Muscle of arm (tissue), 14 donors: ENCODE measurements around the gene TFDP2. TPM values are rescaled to one million over a fixed set of nuclear protein-coding genes. Genes with fewer than 3 reads are reported as not detected.
"Not testable (repeated sequence)": the region's sequence is repeated elsewhere in the genome, so short reads cannot be mapped to it uniquely, and the experiment has no call there.

ENCODE experiments used
- DNase-seq: peaks from one replicate; pipeline ENCODE4 v3.0.0-alpha.2; 2013
- long read RNA-seq, 11 donors: transcript quantifications; one replicate each; lab custom pipeline, GENCODE V29; 2026
- polyA plus RNA-seq, 12 donors: library from polyadenylated mRNA; unstranded; fragments of 120-200 nt; gene quantifications; one replicate each; pipeline ENCODE4 v1.2.1, GENCODE V29; 2013; ENCODE audit not compliant: insufficient read length in 12 of 12

TFDP2 gene, protein sequence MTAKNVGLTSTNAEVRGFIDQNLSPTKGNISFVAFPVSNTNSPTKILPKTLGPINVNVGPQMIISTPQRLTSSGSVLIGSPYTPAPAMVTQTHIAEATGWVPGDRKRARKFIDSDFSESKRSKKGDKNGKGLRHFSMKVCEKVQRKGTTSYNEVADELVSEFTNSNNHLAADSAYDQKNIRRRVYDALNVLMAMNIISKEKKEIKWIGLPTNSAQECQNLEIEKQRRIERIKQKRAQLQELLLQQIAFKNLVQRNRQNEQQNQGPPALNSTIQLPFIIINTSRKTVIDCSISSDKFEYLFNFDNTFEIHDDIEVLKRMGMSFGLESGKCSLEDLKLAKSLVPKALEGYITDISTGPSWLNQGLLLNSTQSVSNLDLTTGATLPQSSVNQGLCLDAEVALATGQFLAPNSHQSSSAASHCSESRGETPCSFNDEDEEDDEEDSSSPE
- 10 to 100 TPM; 24.5 to 82.9 (median 44.4) TPM for polyA plus RNA-seq
- long read RNA-seq, donor 1, full-length matches to known transcripts: 4 of 4 reads
- long read RNA-seq, donor 1, partial matches to known transcripts: 0 of 4 reads
- long read RNA-seq, donor 1, other reads (novel, unspliced or antisense): 0 of 4 reads
- long read RNA-seq, donor 2, partial matches to known transcripts: 0 of 5 reads
- long read RNA-seq, donor 2, other reads (novel, unspliced or antisense): 0 of 5 reads
- long read RNA-seq, donor 3, partial matches to known transcripts: 0 of 1 reads
- long read RNA-seq, donor 3, other reads (novel, unspliced or antisense): 0 of 1 reads
- long read RNA-seq, donor 4, full-length matches to known transcripts: 2 of 10 reads
- long read RNA-seq, donor 4, partial matches to known transcripts: 8 of 10 reads
- long read RNA-seq, donor 4, other reads (novel, unspliced or antisense): 0 of 10 reads
- long read RNA-seq, donor 5, full-length matches to known transcripts: 5 of 10 reads
- long read RNA-seq, donor 5, partial matches to known transcripts: 5 of 10 reads
- long read RNA-seq, donor 5, other reads (novel, unspliced or antisense): 0 of 10 reads
- long read RNA-seq, donor 6, partial matches to known transcripts: 0 of 1 reads
- long read RNA-seq, donor 6, other reads (novel, unspliced or antisense): 0 of 1 reads
- long read RNA-seq, donor 7, full-length matches to known transcripts: 2 of 7 reads
- long read RNA-seq, donor 7, partial matches to known transcripts: 5 of 7 reads
- long read RNA-seq, donor 7, other reads (novel, unspliced or antisense): 0 of 7 reads
- long read RNA-seq, donor 8, partial matches to known transcripts: 12 of 19 reads
- long read RNA-seq, donor 8, other reads (novel, unspliced or antisense): 5 of 19 reads
- long read RNA-seq, donor 9, partial matches to known transcripts: 0 of 2 reads
- long read RNA-seq, donor 9, other reads (novel, unspliced or antisense): 0 of 2 reads
- long read RNA-seq, donor 10, partial matches to known transcripts: 0 of 2 reads
- long read RNA-seq, donor 10, other reads (novel, unspliced or antisense): 0 of 2 reads
- long read RNA-seq, donor 11, partial matches to known transcripts: 0 of 2 reads
- long read RNA-seq, donor 11, other reads (novel, unspliced or antisense): 0 of 2 reads

DNA sequence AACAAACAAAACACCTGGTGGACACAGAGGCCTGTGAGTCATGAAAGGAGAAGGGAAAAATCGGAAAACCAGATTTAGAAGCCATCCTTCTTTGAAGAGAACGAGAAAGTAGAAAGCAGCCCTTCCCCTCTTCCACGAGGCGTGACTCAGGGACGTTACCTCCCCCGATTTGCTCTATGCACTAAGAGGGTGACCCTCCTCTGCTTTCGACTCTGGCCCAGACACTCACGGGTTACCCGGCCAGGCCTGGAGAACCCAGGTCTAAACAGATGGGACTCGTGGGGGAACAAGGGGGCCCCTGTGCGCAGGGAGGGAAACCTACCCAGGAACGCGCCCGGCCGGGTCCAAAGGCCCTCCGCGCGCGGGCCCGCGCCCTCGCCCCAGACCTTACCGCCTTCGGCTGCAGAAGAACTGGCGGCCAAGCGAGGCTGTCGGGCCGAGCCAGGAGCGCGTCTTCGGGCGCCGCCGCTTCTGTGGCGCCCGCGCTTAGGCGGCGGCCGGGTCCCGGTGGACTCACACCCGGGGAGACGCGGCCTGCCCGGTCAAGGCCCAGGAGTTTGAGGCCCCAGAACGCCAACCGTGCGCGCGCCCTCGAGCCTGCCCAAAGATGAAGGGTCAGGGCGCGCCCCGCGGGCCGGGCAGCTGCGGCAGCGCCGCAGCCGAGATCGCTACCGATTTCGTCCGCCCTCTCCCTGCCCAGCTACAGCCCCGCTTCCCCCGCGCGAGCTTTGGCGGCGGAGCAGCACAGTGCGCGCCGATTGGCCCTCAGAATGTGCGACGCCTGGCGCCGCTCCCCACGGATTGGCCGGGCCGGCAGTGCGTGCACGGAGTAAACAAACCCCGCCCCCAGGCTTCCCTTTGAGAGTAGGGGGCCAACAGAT is at the start of gene TFDP2:
TFDP2 (minus strand) TSS at position 753 of the 881 bp plus-strand sequence. CDS start 47,795 bp downstream, outside the sequence.
- peak; percentile 95 for DNase-seq

DNA sequence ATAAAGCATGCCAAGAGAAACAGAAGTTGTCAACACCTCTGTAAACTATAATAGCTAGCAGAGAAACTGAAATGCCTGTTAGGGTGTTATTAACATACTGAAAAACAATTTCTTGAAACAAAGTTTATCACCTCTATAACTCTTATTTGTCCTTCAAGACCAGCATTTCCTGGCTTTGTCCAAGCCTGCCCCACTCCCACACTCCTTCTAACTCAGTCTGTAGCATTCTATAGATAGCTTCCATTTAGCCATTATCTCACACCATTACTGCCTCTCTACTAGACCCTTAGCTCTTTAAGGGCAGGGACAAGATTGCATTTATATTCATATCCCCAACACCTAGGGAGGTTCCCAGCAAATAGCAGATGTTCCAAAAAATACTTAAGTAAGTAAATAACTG is 39.5 kb upstream of the TFDP2 start:
- DNase-seq: no peak

DNA sequence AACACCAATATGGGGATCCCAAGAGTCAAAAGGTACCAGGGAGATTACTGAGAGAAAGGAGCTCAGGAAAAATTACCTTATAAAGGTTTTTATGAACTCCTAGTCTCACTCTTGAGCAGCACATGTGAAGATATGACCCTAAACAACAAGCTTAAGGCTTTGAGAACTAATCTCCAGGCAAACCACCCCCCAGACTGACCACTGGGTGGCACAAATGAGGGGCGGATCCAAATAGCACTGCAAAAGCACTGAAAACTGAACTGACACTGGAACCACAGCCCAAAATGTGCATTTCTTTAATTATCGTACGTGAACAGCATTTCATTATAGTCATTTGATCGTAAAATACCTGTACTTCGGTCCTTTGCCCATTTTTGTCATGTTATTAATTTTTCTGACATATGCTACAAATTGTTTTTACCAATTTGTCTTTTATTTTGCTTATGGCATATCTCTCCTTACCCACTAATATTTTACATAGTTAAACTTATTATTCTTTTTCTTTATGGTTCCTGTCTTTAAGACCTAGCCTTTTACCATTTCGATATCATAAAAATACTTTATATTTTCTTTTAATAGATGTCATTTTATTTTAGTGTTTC is 31.5 kb upstream of the TFDP2 start:
- DNase-seq: peak; percentile 3

DNA sequence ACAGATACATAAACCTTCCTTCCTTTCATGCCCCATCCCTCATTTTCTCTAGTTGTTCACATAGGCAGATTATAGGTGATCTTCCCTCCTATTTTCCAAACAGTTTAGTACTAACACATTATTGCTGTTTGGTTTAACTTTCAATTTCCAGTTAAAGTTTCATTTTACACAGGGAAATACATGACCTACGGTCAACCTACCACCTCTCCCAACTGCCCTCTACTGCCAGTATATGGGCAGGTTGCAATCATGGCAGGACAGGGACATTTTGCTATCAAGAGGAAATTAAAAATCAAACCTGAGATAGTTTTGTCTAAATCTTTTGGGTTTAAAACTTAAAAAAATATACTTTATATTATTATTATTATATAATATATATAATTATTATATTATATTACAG is 26.1 kb upstream of the TFDP2 start:
- DNase-seq: no peak

DNA sequence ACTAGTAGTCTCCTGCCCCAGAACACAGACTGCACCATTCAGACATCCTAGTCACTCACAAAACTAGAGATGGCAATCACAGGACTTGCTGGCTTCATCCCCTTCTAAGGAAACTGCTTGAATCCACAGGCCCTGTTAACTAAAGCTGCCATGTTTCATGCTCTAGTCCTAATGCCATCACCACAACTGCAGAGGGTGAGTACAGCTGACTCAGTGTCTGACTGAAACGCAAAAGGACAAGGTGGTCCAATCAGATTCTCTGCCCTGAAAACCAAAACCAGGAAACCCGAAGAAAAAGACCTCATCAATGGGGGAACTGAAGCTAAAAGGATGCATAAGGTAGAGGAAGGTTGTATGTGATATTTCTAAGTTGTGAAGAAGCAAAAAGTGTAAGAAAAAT is 25.2 kb upstream of the TFDP2 start:
- no peak for DNase-seq

DNA sequence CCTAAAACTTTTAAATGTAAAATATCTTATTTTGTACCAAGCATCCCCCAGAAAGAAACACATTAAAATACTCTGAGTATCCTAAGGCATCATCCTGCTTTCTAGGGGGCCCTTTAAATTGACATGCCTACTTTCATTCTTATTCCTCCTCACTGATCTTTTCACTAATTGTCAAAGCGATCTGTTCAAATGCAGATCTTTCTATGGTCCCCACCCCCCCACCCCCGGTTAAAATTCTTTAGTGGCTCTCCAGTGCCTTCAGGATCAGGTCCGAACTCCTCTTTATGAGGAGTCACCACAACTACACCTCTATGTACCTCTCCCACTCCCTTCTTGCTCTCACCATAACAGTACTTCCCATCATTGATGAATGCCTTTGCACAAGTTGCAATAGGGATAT is 19.2 kb upstream of the TFDP2 start:
- no peak for DNase-seq

DNA sequence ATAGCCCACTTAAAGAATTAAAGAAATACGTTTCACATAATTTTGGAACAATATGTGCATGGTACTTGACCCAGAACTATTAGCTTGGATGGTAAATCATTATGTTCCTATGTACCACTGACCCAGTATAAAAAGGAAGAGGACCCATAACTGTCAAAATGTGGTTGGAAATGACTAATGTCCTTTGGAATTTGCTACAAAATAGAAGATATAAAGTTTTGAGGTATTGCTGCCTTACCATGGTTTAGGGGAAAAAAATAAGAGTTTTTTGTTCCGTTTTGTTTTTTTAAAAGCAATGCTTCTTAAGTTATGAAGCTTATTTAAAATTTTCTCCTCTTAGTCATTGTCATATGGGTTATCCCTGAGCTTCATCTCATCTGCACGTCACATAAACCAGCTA is 15.8 kb upstream of the TFDP2 start:
- DNase-seq: no peak

DNA sequence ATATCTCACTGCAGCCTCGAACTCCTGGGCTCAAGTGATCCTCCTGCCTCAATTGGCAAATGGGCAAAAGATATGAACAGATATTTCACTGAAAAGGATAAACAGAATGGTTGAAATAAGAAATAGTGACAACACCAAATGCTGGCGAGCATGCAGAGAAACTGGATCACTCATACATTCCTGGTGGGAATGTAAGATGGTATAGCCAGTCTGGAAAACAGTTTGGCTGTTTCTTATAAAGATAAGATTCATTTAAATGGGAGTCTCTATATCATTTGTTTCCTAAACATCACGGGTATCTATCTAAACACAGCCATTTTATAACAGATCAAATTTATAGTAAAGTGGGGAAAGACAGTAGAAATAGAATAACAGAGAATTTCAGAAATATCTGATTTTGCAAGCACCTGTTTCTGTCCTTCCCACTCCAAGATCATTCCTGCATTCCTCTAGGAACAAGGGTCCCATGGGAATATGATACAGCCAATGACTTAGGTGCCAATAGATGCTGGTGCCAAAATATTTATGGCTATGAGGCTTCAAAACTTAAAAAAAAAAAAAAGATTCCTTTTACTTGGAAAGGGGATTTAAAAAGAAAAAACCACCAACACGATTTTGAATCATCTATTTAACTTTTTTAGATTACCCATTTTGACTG is 9.9 kb upstream of the TFDP2 start:
- no peak for DNase-seq

DNA sequence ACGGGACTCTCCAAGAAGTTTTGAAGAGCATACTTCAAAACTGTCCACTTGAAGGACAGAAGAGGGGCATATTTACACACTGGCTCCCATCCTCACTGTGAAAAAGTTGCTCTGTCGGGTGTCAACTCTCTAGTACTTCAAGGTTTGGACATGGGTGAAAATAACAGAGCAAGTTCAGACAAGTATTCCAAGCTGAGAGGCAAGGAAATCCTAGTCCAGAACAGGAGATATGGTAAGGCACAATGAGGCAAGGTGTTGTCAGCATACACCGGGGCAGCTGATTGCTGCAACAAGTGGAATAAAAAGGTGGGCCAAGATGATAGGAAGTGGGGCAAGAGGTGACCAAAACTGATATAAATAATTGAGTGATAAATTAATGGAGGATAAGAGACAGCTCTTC is 4.8 kb upstream of the TFDP2 start:
- no peak for DNase-seq

DNA sequence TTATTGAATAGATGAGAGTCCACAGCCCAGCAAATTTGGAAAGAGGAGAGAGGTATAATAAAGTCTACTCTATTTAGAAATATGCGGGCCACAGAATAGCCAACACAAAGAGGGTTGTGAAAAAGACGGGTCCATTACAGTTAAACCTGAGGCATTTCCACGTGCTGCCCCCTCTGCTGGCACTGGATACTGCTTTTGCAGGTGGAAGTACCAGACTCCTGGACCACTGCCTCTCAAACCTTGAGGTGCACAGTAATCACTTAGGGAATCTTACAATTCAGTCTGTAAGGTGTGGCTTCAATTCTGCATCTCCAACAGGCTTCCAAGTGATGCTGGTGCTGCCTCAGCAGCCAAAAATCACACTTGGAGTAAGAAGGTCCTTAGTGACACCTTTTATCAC is 3.0 kb upstream of the TFDP2 start:
- DNase-seq: no peak

DNA sequence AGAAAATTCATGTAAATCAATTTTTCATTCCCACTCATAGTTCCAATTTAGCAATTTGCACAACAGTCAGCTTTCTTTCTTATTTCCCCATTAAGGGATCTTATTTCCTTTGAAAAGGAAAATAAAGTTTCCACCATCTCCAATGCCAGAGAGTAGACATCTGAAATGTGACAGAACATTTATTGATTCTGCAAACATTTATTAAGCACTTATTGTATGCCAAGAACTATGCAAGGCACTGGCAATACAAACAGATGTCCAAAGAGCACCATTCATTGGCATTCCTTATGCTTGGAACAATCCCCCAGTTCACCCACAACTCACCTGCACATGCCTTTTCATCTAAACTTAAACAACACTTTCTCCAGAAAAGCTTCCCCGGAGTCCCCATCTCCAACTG is 2.5 kb upstream of the TFDP2 start:
- no peak for DNase-seq

DNA sequence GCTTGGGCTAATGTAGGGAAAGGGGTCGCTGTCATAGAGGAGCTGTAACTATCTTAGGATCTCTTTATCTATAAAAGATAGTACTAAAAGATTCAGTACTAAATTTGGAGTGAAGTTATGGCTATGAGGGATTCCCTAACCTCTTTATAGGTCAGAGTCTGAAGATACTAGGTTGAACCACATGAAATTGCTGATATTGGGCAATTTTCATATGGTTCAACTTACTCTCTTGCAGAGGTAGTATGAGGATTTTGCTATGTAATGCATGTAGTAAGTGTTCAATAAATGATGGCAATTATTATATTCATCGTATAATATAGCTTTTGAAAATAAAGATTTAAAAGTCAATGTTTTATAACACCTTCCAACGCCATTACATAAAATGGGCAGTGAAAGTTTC is 1.9 kb upstream of the TFDP2 start:
- DNase-seq: no peak

DNA sequence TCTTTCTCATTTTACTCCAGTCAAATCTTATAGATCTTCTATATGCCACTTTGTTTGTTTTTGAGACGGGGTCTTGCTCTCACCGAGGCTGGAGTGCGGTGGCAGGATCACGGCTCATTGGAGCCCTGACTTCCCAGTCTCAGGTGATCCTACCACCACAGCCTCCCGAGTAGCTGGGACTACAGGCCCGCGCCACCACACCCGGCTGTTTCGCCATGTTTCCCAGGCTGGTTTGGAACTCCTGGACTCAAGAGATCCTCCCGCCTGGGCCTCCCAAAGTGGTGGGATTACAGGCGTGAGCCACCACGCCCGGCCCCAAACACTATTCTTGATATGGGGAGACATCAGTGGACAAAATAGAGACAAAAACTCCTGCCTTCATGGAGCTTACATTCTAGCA is 927 bp upstream of the TFDP2 start:
- DNase-seq: no peak

DNA sequence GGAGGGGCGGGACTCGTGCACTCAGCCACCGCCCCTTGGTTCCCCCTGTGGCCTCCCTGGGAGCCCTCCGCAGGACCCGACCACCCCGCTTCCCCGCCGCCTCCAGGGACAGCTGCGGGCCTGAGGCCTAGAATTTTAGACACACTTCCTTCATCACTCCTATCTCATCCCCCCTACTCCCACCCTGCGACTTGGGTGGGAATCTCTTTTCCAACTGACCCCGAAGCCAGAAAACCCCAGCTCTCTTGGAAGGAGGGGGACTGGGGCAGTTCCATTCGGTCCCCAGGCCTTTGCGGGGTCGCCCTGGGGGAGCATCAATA is 289 bp upstream of the TFDP2 start:
- no peak for DNase-seq

DNA sequence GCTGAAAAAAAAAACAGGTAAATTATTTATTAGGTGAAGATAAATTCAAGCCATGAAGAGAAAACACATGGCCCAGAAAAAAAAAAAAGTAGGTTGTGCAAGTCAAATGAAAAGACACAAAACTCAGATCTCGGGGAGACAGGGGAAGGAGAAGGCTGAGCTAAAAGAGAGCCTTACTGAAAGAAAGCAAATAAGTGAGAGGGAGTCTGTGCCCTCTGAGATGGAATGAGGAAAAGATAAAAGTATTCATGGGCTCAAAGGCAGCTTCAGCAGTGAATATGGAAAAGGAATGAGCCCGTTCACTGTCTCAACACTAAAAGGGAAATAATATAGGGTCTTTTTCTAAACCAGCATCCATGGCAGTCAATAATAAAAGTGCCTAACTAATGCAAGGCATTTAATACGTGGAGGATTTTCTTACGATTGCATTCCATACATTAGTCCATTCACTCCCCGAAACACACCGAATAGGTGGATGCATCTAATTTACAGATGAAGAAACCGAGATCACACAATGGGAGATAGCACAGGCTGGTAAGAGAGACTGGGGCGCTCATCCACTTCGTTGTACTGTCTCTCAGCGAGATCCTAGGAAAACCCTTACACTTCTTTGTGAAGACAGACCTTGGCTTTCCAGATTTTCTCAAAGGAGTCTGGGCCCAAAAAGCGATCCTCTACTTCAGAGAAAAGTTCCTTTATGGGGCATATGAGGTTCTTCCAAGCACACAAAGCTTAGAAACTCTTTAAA is 1.1 kb downstream of the TFDP2 start:
- DNase-seq: no peak

DNA sequence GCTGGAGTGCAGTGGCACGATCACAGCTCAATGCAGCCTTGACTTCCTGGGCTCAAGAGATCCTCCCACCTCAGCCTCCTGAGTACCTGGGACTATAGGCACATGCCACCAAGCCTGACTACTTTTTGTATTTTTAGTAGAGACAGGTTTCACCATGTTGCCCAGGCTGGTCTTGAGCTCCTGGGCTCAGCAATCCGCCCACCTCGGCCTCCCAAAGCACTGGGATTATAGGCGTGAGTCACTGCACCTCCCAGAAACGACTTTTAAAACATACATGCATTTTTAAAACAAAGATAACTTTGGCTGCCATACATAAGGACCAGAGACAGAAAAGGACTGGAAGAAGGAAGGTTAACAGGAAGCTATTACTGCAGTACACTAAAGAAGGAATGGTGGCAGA is 4.8 kb downstream of the TFDP2 start:
- not testable (repeated sequence) for DNase-seq

DNA sequence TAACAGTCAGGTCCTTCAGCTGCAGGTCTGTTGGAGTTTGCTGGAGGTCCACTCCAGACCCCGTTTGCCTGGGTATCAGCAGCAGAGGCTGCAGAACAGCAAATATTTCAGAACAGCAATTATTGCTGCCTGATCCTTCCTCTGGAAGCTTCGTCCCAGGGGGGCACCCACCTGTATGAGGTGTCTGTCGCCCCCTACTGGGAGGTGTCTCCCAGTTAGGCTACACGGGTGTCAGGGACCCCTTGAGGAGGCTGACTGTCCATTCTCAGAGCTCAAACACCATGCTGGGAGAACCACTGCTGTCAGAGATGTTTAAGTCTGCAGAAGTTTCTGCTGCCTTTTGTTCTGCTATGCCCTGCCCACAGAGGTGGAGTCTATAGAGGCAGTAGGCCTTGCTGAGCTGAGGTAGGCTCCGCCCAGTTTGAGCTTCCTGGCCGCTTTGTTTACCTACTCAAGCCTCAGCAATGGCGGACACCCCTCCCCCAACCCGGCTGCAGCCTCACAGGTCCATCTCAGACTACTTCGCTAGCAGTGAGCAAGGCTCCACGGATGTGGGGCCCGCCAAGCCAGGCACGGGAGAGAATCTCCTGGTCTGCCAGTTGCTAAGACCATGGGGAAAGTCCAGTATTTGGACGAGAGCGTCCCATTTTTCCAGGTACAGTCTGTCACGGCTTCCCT is 8.6 kb downstream of the TFDP2 start:
- not testable (repeated sequence) for DNase-seq

DNA sequence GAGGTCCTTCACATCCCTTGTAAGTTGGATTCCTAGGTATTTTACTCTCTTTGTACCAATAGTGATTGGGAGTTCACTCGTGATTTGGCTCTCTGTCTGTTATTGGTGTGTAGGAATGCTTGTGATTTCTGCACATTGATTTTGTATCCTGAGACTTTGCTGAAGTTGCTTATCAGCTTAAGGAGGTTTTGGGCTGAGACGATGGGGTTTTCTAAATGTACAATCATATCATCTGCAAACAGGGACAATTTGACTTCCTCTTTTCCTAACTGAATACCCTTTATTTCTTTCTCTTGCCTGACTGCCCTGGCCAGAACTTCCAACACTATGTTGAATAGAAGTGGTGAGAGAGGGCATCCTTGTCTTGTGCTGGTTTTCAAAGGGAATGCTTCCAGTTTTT is 12.3 kb downstream of the TFDP2 start:
- DNase-seq: not testable (repeated sequence)
